Activated CD4-positive, alpha-beta T cell treated with anti-CD3 and anti-CD28 coated beads, Interleukin-2, amount 10 ng/mL, durations not matched to agents 7 days and 5 days (primary cell): Measurements from ENCODE around the gene OSBP2. TPM values are rescaled to one million over a fixed set of nuclear protein-coding genes. Genes with fewer than 3 reads are reported as not detected.

ENCODE experiments used
- CTCF ChIA-PET: fragments of 350-600 bp; sonication (Branson Sonifier 250); formaldehyde crosslinking; loops from one replicate; lab custom pipeline; 2021; ENCODE audit warnings: antibody characterized with exemption; lab: Charles Lee
- POLR2A ChIA-PET: fragments of 350-600 bp; sonication (Branson Sonifier 250); formaldehyde crosslinking; loops from one replicate; lab custom pipeline; 2021; ENCODE audit warnings: antibody characterized with exemption; lab: Charles Lee
- DNase-seq: peaks from one replicate; pipeline ENCODE4 v3.0.0-alpha.2; 2020
- H3K27ac Mint-ChIP-seq: one replicate; pipeline ENCODE4 v1.8.0; 2021; ENCODE audit warnings: mild to moderate bottlenecking, moderate library complexity, mixed read lengths
- H3K27me3 Mint-ChIP-seq: one replicate; pipeline ENCODE4 v1.8.0; 2021; ENCODE audit warnings: mixed read lengths
- H3K36me3 Mint-ChIP-seq: one replicate; pipeline ENCODE4 v1.8.0; 2021; ENCODE audit warnings: low read depth, mixed read lengths
- H3K4me1 Mint-ChIP-seq: one replicate; pipeline ENCODE4 v1.8.0; 2021; ENCODE audit warnings: mixed read lengths
- H3K4me3 Mint-ChIP-seq: one replicate; pipeline ENCODE4 v1.8.0; 2021; ENCODE audit warnings: mild to moderate bottlenecking, moderate library complexity, mixed read lengths
- H3K9me3 Mint-ChIP-seq: one replicate; pipeline ENCODE4 v1.8.0; 2021; ENCODE audit warnings: mixed read lengths
- total RNA-seq, 2 experiments: library from RNA; stranded (reverse); gene quantifications; one replicate each; pipeline ENCODE4 v1.2.3, GENCODE V29; 2021

Gene OSBP2
- total RNA-seq, 2 experiments from 2014 or later = 1.1 TPM

- no peak for DNase-seq
- CTCF ChIA-PET = interaction anchor here (0.6 kb wide), 1 partner anchor 101 kb away, joined by 3 read pairs; no protein-coding TSS in a partner anchor
- POLR2A ChIA-PET = no interaction called here
- peaks cover 3% of the 10 kb centered on the region for H3K4me1 Mint-ChIP-seq
- no peak overlapping the region for H3K27ac Mint-ChIP-seq
- no peak overlapping the region for H3K4me3 Mint-ChIP-seq
- H3K36me3 Mint-ChIP-seq = no peaks in the 10 kb centered on the region
- H3K27me3 Mint-ChIP-seq = no peaks in the 10 kb centered on the region
- no peaks in the 10 kb centered on the region for H3K9me3 Mint-ChIP-seq
Measured at GRCh38 chr22:30865656-30866055, 171.0 kb downstream of the OSBP2 start.

GRCh38 chr22:30866216-30866615 lies 171.5 kb downstream of the OSBP2 start:
- no peaks in the 10 kb centered on the region for H3K36me3 Mint-ChIP-seq
- H3K9me3 Mint-ChIP-seq = no peaks in the 10 kb centered on the region
- POLR2A ChIA-PET = no interaction called here
- H3K4me1 Mint-ChIP-seq = peaks cover 3% of the 10 kb centered on the region
- CTCF ChIA-PET = no interaction called here
- no peak for DNase-seq
- no peaks in the 10 kb centered on the region for H3K27me3 Mint-ChIP-seq
- no peak overlapping the region for H3K4me3 Mint-ChIP-seq
- no peak overlapping the region for H3K27ac Mint-ChIP-seq

DNA sequence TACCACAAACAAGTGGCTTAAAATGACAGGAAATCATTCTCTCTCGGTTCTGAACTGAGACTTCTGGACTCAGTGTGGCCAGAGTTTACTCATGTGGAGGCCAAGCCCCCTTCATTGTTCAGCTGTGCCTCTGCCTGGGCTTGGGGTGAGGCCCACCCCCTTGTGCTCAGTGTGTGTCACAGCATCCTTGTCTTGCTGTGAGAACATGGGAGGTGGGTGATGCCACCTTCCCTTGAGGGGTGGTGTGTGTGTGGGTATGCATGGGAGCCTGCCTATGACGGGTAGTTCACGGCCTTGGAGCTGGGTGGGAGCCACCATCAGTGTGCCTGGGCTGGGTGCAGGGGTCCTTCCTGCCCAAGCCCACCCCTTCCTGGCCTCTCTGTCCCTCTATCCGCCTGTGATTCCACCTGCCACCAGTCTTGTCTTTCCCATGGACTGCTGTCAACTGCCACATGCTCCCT lies 172.2 kb downstream of the OSBP2 start:
- H3K4me3 Mint-ChIP-seq = no peak overlapping the region
- ChIA-PET POLR2A (no interaction called here), CTCF (no interaction called here)
- no peaks in the 10 kb centered on the region for H3K9me3 Mint-ChIP-seq
- no peaks in the 10 kb centered on the region for H3K27me3 Mint-ChIP-seq
- peaks cover 3% of the 10 kb centered on the region for H3K4me1 Mint-ChIP-seq
- H3K27ac Mint-ChIP-seq = no peak overlapping the region
- DNase-seq = no peak
- no peaks in the 10 kb centered on the region for H3K36me3 Mint-ChIP-seq

DNA sequence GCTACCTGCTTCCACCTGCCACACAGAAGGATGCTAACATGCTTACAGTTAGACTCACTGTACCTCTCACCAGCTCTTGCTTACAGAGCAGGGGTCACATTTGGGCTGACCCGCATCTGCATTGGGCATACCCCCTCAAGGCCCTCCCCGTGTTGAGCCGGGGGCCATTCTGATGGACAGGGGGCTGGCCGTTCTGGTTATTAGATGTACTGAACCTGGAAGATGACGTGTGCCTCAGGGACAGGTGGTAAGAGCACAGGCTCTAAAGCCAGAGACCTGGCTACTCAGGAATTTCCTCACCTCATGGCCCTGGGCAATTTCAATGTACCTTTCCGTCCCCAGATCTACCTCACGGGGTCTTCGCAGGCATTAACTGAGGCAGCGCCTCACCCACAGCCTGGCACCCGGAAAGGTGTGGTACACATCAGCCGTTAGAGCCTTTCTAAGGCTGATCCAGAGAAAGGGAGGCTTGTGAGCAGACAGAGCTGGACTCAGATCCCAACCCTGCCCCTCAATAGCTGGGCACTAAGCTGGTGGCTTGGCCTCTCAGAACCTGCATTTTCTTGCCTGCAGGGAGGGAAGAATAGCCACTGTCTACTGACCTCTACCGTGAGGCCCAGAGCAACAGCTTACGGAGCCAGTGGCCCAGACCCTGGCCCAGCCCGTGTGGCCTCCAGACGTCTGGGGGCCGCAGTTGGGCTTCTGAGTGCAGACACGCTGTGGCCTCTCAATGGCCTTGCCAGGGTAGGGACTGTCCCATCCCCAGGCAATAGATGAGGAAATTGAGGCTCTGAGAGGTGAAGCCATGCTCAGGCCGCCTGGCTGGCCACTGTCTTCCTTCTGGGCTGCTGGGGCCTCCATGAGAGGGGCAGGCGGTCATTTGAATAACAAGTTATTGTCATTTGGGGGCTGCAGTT lies 173.3 kb downstream of the OSBP2 start:
- no peak overlapping the region for H3K4me3 Mint-ChIP-seq
- H3K27ac Mint-ChIP-seq = no peak overlapping the region
- DNase-seq = no peak
- POLR2A ChIA-PET = no interaction called here
- H3K4me1 Mint-ChIP-seq = peaks cover 3% of the 10 kb centered on the region
- H3K9me3 Mint-ChIP-seq = no peaks in the 10 kb centered on the region
- CTCF ChIA-PET = no interaction called here
- no peaks in the 10 kb centered on the region for H3K27me3 Mint-ChIP-seq
- no peaks in the 10 kb centered on the region for H3K36me3 Mint-ChIP-seq

DNA sequence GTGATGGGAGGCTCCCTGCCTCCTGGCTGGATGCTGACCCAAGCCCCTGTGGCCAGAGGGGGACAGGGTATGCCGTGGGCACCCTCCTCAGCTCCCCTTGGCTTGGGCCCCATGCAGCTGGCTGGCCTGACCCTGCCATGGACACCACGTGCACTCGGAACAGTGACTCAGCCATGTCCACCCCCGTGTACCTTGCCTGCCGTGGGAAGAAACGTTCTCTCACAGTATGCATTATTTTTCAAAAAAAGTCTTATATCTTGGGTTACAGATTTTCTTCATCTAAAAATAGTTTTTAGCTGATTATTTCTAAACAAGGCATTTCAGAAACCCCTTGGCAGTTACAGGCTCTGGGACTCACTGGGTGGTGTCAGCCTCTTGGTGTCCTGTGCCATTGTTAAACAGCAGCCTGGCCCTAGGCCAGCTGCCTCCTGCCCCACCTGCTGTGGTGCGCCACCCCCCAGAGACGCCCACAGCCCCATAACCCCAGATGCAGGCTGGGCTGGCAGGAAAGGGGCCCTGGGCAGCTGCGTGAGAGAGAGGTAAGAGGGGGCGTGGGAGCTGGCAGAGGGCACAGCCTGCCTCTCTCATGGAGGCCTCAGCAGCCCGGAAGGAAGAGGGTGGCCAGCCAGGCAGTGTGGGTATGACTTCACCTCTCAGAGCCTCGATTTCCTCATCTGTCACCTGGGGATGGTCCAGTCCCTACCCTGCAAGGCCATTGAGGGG lies 174.2 kb downstream of the OSBP2 start:
- no peaks in the 10 kb centered on the region for H3K27me3 Mint-ChIP-seq

DNA sequence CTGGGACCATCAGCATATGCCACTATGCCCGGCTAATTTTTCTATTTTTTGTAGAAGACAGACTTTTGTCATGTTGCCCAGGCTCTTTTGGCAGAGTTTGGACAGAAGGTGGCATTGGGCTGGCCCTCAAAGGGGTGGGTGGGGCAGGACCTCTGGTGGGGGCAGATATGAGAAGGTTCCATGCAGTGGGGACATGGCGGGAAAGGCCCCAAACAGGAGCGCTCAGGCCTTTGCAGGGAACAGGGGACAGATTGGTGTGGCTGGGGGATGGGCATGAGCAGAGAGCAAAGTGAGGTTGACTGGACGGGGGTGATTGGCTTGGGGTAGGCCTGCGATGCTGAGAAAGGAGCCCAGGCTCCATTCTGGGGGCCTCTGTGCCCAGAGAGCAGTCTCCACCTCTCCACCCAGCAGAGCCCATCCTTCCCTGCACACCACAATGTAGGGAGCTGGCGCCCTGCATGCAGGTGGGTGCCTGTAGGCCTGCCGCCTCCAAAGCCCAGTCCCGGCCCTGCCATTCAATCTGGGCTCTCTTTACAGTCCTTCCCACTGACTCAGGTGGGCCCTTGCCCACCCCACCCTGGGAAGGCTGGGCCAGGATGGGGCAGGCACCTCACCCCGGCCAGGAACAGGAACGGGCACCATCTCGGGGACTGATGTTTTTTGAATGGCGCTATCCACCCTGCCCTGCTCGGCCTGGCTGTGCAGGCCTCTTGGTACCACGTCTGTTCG lies 175.2 kb downstream of the OSBP2 start:
- no peak overlapping the region for H3K27ac Mint-ChIP-seq
- H3K27me3 Mint-ChIP-seq = no peaks in the 10 kb centered on the region
- peaks cover 3% of the 10 kb centered on the region for H3K4me1 Mint-ChIP-seq
- ChIA-PET CTCF (interaction anchor here (0.8 kb wide), 1 partner anchor 9 kb away, joined by 3 read pairs; no protein-coding TSS in a partner anchor), POLR2A (no interaction called here)
- H3K4me3 Mint-ChIP-seq = no peak overlapping the region
- no peak for DNase-seq
- H3K9me3 Mint-ChIP-seq = no peaks in the 10 kb centered on the region
- no peaks in the 10 kb centered on the region for H3K36me3 Mint-ChIP-seq

More for the DNA sequence above, 174.2 kb downstream of the OSBP2 start:
- H3K36me3 Mint-ChIP-seq = no peaks in the 10 kb centered on the region
- ChIA-PET POLR2A (no interaction called here), CTCF (no interaction called here)
- no peaks in the 10 kb centered on the region for H3K9me3 Mint-ChIP-seq
- peaks cover 3% of the 10 kb centered on the region for H3K4me1 Mint-ChIP-seq
- H3K27ac Mint-ChIP-seq = no peak overlapping the region
- H3K4me3 Mint-ChIP-seq = no peak overlapping the region
- DNase-seq = no peak

DNA sequence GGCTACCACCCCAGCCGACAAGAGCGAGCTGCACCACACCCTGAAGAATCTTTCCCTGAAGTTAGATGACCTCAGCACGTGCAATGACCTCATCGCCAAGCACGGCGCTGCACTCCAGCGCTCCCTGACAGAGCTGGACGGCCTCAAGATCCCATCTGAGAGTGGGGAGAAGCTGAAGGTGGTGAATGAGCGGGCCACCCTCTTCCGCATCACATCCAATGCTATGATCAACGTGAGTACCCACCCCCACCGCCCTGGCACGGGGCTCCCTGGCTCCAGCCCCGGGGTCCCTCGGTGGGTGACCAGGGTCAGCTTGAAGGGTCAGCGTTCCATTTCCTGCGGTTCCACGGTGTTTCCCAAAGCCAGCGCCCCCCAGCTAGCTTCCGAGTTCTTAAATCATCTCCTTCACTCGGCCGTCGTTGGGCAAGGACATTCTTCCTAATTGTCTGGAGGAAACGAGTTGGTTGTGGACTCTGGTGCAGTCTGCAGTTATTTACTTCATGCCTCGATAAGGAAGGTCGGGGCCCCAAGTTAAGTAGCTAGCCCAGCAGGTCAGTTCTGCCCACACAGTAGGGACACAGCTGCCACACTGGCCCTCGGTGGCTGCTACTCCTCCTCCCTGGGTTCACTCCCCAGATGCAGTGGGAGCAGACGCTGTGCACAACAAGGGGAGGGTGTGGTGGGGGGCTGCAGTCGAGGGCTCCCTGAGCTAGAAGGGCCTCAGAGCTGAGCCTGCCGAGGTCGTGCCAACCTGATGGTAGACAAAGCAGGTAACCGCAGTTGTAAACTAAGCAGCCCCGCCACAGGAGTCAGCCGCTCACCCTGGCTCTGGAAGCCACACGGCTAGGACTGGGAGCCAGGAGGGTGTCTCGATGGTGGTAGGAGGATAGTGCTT lies 176.0 kb downstream of the OSBP2 start:
- no peaks in the 10 kb centered on the region for H3K9me3 Mint-ChIP-seq
- H3K4me1 Mint-ChIP-seq = peaks cover 3% of the 10 kb centered on the region

GRCh38 chr22:30871391-30872284 lies 177.0 kb downstream of the OSBP2 start:
- no peak overlapping the region for H3K27ac Mint-ChIP-seq
- no peaks in the 10 kb centered on the region for H3K9me3 Mint-ChIP-seq
- peaks cover 3% of the 10 kb centered on the region for H3K4me1 Mint-ChIP-seq
- H3K27me3 Mint-ChIP-seq = no peaks in the 10 kb centered on the region
- no peak for DNase-seq
- no peak overlapping the region for H3K4me3 Mint-ChIP-seq
- ChIA-PET POLR2A (no interaction called here), CTCF (interaction anchor here (0.9 to 1.3 kb wide), 2 partner anchors 20 to 237 kb away, joined by 3 to 4 read pairs; no protein-coding TSS in a partner anchor)
- H3K36me3 Mint-ChIP-seq = no peaks in the 10 kb centered on the region

More for the DNA sequence above, 176.0 kb downstream of the OSBP2 start:
- no peak overlapping the region for H3K27ac Mint-ChIP-seq
- H3K36me3 Mint-ChIP-seq = no peaks in the 10 kb centered on the region
- POLR2A ChIA-PET = no interaction called here
- CTCF ChIA-PET = interaction anchor here (0.8 to 0.9 kb wide), 2 partner anchors 10 to 21 kb away, joined by 3 read pairs; no protein-coding TSS in a partner anchor
- no peaks in the 10 kb centered on the region for H3K27me3 Mint-ChIP-seq
- H3K4me3 Mint-ChIP-seq = no peak overlapping the region
- DNase-seq = no peak

DNA sequence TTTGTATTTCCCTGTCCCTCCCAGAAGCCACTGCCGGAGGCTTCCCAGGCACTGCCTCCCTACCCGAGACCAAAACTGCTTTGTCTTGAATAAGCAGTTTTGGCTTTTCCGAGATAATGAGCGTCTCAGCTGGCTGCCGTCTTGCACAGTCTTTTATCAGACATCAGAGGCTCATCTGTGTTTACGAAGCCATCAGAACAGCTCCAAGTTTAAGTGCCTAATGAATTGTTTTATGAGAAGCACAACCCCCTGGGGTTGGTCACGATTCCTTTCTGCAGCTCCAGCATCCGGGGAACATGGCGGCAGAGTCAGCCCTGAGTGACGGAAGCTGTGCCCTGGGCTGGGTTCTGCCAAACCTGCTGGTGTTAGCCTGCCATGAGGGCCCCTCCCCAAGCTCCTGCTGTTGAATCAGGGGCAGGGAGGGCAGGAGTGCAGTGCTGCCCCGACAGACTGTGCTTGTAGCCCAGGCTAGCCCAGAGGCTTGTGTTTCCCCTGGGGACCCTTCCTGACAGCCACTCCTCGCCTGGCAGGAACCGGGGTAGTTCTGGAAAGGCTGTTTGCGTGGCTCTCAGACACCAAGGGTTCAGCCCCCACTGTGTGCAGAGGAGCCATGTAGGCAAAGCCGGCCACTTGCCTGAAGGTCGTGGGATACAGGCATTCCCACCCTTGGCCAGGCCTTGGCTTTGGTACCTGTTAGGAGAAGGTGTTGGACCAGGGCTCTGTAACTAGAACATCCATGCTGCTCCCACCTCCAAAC lies 177.8 kb downstream of the OSBP2 start:
- no peak overlapping the region for H3K27ac Mint-ChIP-seq
- no peak for DNase-seq
- peaks cover 3% of the 10 kb centered on the region for H3K4me1 Mint-ChIP-seq
- no peak overlapping the region for H3K4me3 Mint-ChIP-seq
- CTCF ChIA-PET = interaction anchor here (1.3 kb wide), 1 partner anchor 238 kb away, joined by 4 read pairs; no protein-coding TSS in a partner anchor
- H3K36me3 Mint-ChIP-seq = no peaks in the 10 kb centered on the region
- POLR2A ChIA-PET = no interaction called here
- no peaks in the 10 kb centered on the region for H3K27me3 Mint-ChIP-seq
- H3K9me3 Mint-ChIP-seq = no peaks in the 10 kb centered on the region

DNA sequence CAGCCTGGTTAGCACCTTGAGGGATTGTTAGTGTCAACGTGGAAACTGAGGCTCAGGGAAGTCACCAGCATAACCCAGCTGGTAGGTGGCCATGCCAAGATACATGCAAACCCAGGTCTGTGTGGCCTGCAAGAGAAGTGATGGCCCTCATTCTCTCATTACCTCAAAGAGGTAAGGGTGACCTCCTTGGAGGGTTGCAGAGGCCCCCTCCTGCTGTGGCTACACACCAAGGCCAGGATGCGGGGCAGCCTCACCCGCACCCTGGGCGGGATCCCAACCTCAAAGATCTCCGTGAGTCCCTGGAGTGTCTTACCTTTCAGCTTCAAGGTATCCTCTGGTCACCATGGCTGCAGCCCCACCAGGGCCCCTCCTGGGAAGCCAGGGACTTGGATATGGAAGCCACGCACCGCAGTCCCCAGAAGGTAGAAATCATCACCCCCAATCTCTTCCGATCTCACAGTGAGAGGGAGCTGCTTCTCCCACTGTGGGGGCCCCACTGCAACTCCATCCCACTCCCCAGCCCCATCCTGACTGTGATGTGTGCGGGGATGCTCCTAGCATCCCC lies 178.5 kb downstream of the OSBP2 start:
- DNase-seq = no peak
- Mint-ChIP-seq H3K27me3 (no peaks in the 10 kb centered on the region), H3K4me3 (no peak overlapping the region), H3K4me1 (peaks cover 3% of the 10 kb centered on the region), H3K36me3 (no peaks in the 10 kb centered on the region), H3K9me3 (no peaks in the 10 kb centered on the region), H3K27ac (no peak overlapping the region)
- ChIA-PET CTCF (interaction anchor here (1.3 kb wide), 1 partner anchor 238 kb away, joined by 4 read pairs; no protein-coding TSS in a partner anchor), POLR2A (no interaction called here)
